Esophagus squamous epithelium (tissue), 5 donors: ENCODE data around the gene RBM20. TPM values are rescaled to one million over a fixed set of nuclear protein-coding genes. Genes with fewer than 3 reads are reported as not detected.
"Not testable (repeated sequence)": the region's sequence is repeated elsewhere in the genome, so short reads cannot be mapped to it uniquely, and the experiment has no call there.

Experiments
- DNase-seq: peaks from one replicate; lab custom pipeline; 2025; lab: John Stamatoyannopoulos, UW
- H3K27ac ChIP-seq, 4 donors: fragments of 200-600 bp; sonication (generic); one replicate each; pipeline ENCODE4 v1.5.1; 2016 to 2019; ENCODE audit warnings: mild to moderate bottlenecking in 1 of 4
- H3K27me3 ChIP-seq, 4 donors: fragments of 200-600 bp; sonication (generic); 1 replicate in 3 of 4; 2 replicates in 1 of 4; pipeline versions ENCODE4 v1.5.1 to v1.6.0; 2017 to 2021; ENCODE audit warnings: antibody characterized with exemption in 1 of 4
- H3K36me3 ChIP-seq, 3 donors: fragments of 200-600 bp; sonication (generic); one replicate each; pipeline ENCODE4 v1.5.1; 2016 to 2019
- H3K4me1 ChIP-seq, 3 donors: fragments of 200-600 bp; sonication (generic); one replicate each; pipeline ENCODE4 v1.5.1; 2017 to 2019
- H3K4me3 ChIP-seq, 4 donors: fragments of 200-600 bp; sonication (generic); 1 replicate in 3 of 4; 2 replicates in 1 of 4; pipeline ENCODE4 v1.5.1; 2016 to 2019; ENCODE audit warnings: mild to moderate bottlenecking in 2 of 4, moderate library complexity in 1 of 4
- H3K9me3 ChIP-seq, 3 donors: fragments of 200-600 bp; sonication (generic); one replicate each; pipeline ENCODE4 v1.5.1; 2016 to 2019
- CTCF ChIP-seq, 6 experiments: fragments of 450-650 bp in 4 of 6; fragments of 200-600 bp in 2 of 6; sonication (generic) in 2 of 6; IDR thresholded peaks; one replicate each; pipeline ENCODE4 v1.5.1; 2016 to 2019; ENCODE audit warnings: antibody characterized with exemption in 6 of 6, mild to moderate bottlenecking in 4 of 6, moderate library complexity in 4 of 6
- POLR2A ChIP-seq, 4 donors: fragments of 450-650 bp; IDR thresholded peaks; one replicate each; pipeline ENCODE4 v1.6.1; 2017; ENCODE audit warnings: antibody characterized with exemption in 4 of 4, mild to moderate bottlenecking in 4 of 4, moderate library complexity in 3 of 4
- WGBS, 2 donors: methylation state at CpG; one replicate each; pipeline ENCODE4 v1.1.5; 2018; 5-methylcytosine and 5-hydroxymethylcytosine counted together
- intact Hi-C: fragments of 100-400 bp; cut with DNase I; formaldehyde crosslinking; loops from one replicate; pipeline ENCODE4 v1.15.0; 2022
- total RNA-seq, 4 donors: library from RNA; depleted of rRNA; stranded (reverse); fragments of >200 nt; gene quantifications; one replicate each; pipeline ENCODE4 v1.1.0, GENCODE V29; 2016
- donor health status: DM: yes; HTN: yes; CAD: no.

RBM20 gene
- total RNA-seq, 4 donors from 2014 or later, result 2.1 to 10.3 (median 3.7) TPM

- DNase-seq, result no peak
- H3K36me3 ChIP-seq, result no peaks in the 10 kb centered on the region
- WGBS, 2 donors, result 78 to 94% methylated on average over 2 of the region's 2 CpGs
- H3K27me3 ChIP-seq, result no peaks in the 10 kb centered on the region
- H3K4me3 ChIP-seq, result no peak overlapping the region
- H3K4me1 ChIP-seq, result peaks cover 68 to 97% (median 81%) of the 10 kb centered on the region in 3 donors
- no peak for TF ChIP-seq CTCF (IDR thresholded peaks at IDR 0.05)
- TF ChIP-seq POLR2A (IDR thresholded peaks at IDR 0.05), result no peak
- H3K9me3 ChIP-seq, result no peaks in the 10 kb centered on the region
- intact Hi-C loops, result no loop called here
- H3K27ac ChIP-seq, result peak overlapping the region; percentile 88 to 100 (median 95)
Measured at GRCh38 chr10:110863956-110864355, 219.8 kb downstream of the RBM20 start.

- no peaks in the 10 kb centered on the region for H3K36me3 ChIP-seq
- intact Hi-C loops, result no loop called here
- H3K4me1 ChIP-seq, result peaks cover 60 to 93% (median 74%) of the 10 kb centered on the region in 3 donors
- peak overlapping the region; percentile 88 to 100 (median 95) for H3K27ac ChIP-seq
- no peaks in the 10 kb centered on the region for H3K27me3 ChIP-seq
- H3K9me3 ChIP-seq, result no peaks in the 10 kb centered on the region
- H3K4me3 ChIP-seq, result peak overlapping the region in 1 of 4 donors; percentile 12
- no peak for DNase-seq
- TF ChIP-seq POLR2A (IDR thresholded peaks at IDR 0.05) (peak in 1 of 4 donors; percentile 38), CTCF (IDR thresholded peaks at IDR 0.05) (no peak)
- 19 to 21% methylated on average over 6 of the region's 6 CpGs for WGBS, 2 donors
Measured at GRCh38 chr10:110864662-110865140, 220.6 kb downstream of the RBM20 start.

- no peaks in the 10 kb centered on the region for H3K36me3 ChIP-seq
- no peaks in the 10 kb centered on the region for H3K27me3 ChIP-seq
- no peak overlapping the region for H3K4me3 ChIP-seq
- WGBS, 2 donors, result 12 to 13% methylated on average over 5 of the region's 6 CpGs
- TF ChIP-seq CTCF (IDR thresholded peaks at IDR 0.05), result no peak
- TF ChIP-seq POLR2A (IDR thresholded peaks at IDR 0.05), result no peak
- H3K9me3 ChIP-seq, result no peaks in the 10 kb centered on the region
- no peak for DNase-seq
- intact Hi-C loops, result no loop called here
- H3K27ac ChIP-seq, result peak overlapping the region; percentile 88 to 100 (median 95)
- H3K4me1 ChIP-seq, result peaks cover 54 to 93% (median 68%) of the 10 kb centered on the region in 3 donors
Measured at GRCh38 chr10:110865186-110865808, 221.2 kb downstream of the RBM20 start.

- no peaks in the 10 kb centered on the region for H3K9me3 ChIP-seq
- WGBS, 2 donors, result 20 to 21% methylated on average over 4 of the region's 4 CpGs
- no peaks in the 10 kb centered on the region for H3K36me3 ChIP-seq
- H3K4me3 ChIP-seq, result no peak overlapping the region
- peak overlapping the region; percentile 88 to 100 (median 95) for H3K27ac ChIP-seq
- DNase-seq, result no peak
- no peaks in the 10 kb centered on the region for H3K27me3 ChIP-seq
- intact Hi-C loops, result no loop called here
- no peak for TF ChIP-seq POLR2A (IDR thresholded peaks at IDR 0.05)
- no peak for TF ChIP-seq CTCF (IDR thresholded peaks at IDR 0.05)
- peaks cover 48 to 93% (median 65%) of the 10 kb centered on the region in 3 donors for H3K4me1 ChIP-seq
Measured at GRCh38 chr10:110865809-110866482, 221.8 kb downstream of the RBM20 start.

- DNase-seq, intact Hi-C loops: not testable (repeated sequence)
- 67 to 82% methylated on average over 7 to 8 of the region's 8 CpGs for WGBS, 2 donors
Measured at GRCh38 chr10:110867011-110867806, 223.1 kb downstream of the RBM20 start.

More at GRCh38 chr10:110867011-110867806, 223.1 kb downstream of the RBM20 start:
- H3K4me1 ChIP-seq, result peaks cover 40 to 86% (median 60%) of the 10 kb centered on the region in 3 donors
- not testable (repeated sequence) for H3K4me3 ChIP-seq, H3K36me3 ChIP-seq, H3K9me3 ChIP-seq, H3K27me3 ChIP-seq
- H3K27ac ChIP-seq, result peak overlapping the region; percentile 85 to 100 (median 95)
